GM18861 (cell line): ENCODE measurements around the gene ATP5IF1.

Experiments used
- ATAC-seq: cut with Tn5 transposase; IDR thresholded peaks from one replicate; pipeline ENCODE4 v1.9.1; 2021; ENCODE audit not compliant: unreplicated experiment

ATP5IF1 gene

GRCh38 chr1:28264897-28265296 is 29.0 kb downstream of the ATP5IF1 start:
- no peak for ATAC-seq

GRCh38 chr1:28265577-28265976 is 29.7 kb downstream of the ATP5IF1 start:
- no peak for ATAC-seq

- ATAC-seq, result no peak
These were observed 31.0 kb downstream of the ATP5IF1 start for GRCh38 chr1:28266920-28267322.

- no peak for ATAC-seq
These were observed 31.7 kb downstream of the ATP5IF1 start for GRCh38 chr1:28267633-28268032.

GRCh38 chr1:28269529-28269928 is 33.6 kb downstream of the ATP5IF1 start:
- no peak for ATAC-seq

GRCh38 chr1:28272215-28272852 is 36.4 kb downstream of the ATP5IF1 start:
- ATAC-seq, result no peak

GRCh38 chr1:28273216-28273860 is 37.4 kb downstream of the ATP5IF1 start:
- no peak for ATAC-seq

GRCh38 chr1:28278763-28279162 is 42.8 kb downstream of the ATP5IF1 start:
- no peak for ATAC-seq

GRCh38 chr1:28279721-28280120 is 43.8 kb downstream of the ATP5IF1 start:
- ATAC-seq, result no peak

GRCh38 chr1:28280501-28280900 is 44.6 kb downstream of the ATP5IF1 start:
- no peak for ATAC-seq

GRCh38 chr1:28280977-28281381 is 45.1 kb downstream of the ATP5IF1 start:
- no peak for ATAC-seq

- ATAC-seq, result no peak
These were observed 45.9 kb downstream of the ATP5IF1 start for GRCh38 chr1:28281608-28282425.

GRCh38 chr1:28282426-28283407 is 46.8 kb downstream of the ATP5IF1 start:
- no peak for ATAC-seq

- ATAC-seq, result no peak
These were observed 50.2 kb downstream of the ATP5IF1 start for GRCh38 chr1:28286111-28286510.
